EL (cell line): ENCODE results near the gene TMEM169.
"Not testable (repeated sequence)": the region's sequence is repeated elsewhere in the genome, so short reads cannot be mapped to it uniquely, and the experiment has no call there.

Experiments
- DNase-seq: peaks from one replicate; pipeline ENCODE4 v3.0.0-alpha.2; 2016

The TMEM169 gene

DNA sequence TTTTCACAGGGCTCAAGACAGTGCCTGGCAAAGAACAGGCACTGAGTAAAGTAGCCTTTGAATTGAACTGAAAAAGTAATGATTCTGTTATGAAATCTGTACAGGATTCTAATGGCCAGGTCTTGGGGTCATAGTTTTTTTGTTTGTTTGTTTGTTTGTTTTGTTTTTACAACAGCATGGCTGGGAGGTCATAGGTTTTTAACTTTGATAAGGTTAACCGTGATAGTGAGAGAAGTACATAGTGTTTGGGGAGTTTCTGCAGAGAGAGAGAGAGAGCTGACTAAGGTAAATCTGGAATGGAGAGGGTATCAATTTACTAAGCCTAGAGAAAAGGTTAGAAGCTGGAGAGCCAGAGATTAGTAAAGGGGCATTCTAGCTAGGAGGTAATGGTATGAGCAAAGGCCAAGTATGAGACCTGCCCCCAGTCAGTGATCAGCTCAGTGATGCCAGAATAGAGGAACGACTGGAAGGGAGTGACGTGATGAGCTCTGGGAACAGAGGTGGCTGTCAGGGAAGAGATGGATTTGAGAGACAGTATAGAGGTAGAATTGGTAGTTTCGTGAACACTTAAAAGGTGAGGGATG is 53.3 kb downstream of the TMEM169 start:
- DNase-seq = no peak

DNA sequence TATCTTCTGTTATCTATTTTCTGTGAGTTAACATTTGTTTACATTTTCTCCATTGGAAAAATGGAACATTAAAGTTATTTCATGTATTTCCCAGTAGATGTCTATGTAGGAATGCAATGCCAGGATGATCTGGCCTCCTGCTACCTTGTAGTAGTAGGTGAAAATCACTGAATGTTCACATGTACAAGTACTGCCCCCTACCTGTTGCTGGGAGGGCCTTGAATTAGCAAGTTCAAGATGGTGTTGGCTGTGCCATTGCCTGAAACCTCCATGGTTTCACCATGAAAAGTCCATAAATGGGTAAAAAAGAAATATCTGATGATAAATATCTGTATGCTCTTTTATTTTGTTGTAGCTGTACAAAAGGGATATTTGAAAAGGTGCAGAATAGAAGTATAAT is 58.2 kb downstream of the TMEM169 start:
- DNase-seq = no peak

DNA sequence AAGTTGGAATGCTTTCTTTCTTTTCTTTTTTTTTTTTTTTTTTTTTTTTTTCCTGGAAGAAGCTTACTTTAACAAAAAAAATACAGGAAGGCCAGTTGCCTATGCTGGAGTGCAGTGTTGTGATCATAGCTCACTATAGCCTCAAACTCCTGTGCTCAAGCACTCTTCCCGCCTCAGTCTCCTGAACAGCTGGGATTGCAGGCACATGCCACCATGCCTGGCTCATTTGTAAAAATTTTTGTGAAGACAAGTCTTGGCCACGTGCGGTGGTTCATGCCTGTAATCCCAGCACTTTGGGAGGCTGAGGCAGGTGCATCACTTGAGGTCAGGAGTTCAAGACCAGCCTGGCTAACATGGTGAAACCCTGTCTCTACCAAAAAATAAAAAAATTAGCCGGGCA is 59.8 kb downstream of the TMEM169 start:
- not testable (repeated sequence) for DNase-seq

DNA sequence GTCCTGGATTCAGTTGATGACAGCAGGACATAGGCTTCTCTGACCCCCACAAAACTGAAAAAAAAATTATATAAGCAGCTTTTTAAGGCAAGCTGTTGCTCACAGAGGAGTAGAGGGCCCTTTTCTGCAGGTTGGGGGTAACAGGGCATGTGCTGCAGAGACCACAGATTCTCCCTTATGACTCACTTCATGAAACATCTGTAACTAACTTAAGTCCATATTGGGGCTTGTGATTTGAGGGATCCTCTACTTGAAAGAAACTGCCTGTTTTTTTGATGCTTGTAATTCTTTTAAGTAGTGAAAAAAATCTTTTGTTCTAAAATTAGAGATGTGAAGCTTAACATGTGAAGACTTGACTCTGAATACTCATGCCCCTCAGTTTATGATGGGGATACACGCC is 60.8 kb downstream of the TMEM169 start:
- DNase-seq = peak; percentile 71

- DNase-seq = no peak
These were observed 62.7 kb downstream of the TMEM169 start for GRCh38 chr2:216144372-216144771.

DNA sequence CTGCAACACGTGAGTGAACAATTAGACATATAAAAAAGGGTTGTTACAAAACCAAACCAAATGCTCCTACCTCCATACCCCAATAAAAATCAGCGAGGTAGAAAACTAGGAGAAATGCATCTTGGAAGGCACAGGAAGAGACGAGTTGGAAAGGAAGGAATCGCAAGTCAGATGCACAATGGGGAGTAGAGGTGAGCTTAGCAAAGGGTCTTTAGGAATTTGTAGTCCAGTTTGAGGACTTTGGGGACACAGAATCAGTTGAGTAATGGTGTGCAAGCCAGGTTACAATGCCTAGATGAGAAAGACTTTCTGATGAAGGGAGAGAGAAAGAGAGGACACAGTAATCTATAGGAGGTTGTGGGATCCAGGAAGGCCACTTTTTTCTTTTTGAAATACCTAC is 63.1 kb downstream of the TMEM169 start:
- DNase-seq = no peak

DNA sequence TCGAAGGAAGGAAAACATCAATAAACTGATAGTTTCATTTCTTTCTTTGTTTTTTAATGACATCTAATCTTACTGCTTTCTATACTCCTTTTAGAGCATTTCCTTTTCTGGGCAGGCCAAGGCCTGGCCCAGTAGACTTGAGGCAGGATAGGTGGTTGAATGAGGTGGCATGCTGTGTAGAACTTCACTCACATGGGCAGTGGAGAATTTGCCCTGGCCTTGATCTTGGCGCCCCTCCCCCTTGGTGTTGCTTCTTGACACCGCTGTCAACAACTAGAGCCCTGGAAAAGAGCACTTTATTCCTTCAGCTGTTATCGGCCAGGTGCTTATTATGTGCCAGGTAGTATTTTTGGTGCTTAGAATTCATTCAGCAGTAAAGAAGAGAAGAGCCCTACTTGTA is 64.9 kb downstream of the TMEM169 start:
- DNase-seq = no peak

DNA sequence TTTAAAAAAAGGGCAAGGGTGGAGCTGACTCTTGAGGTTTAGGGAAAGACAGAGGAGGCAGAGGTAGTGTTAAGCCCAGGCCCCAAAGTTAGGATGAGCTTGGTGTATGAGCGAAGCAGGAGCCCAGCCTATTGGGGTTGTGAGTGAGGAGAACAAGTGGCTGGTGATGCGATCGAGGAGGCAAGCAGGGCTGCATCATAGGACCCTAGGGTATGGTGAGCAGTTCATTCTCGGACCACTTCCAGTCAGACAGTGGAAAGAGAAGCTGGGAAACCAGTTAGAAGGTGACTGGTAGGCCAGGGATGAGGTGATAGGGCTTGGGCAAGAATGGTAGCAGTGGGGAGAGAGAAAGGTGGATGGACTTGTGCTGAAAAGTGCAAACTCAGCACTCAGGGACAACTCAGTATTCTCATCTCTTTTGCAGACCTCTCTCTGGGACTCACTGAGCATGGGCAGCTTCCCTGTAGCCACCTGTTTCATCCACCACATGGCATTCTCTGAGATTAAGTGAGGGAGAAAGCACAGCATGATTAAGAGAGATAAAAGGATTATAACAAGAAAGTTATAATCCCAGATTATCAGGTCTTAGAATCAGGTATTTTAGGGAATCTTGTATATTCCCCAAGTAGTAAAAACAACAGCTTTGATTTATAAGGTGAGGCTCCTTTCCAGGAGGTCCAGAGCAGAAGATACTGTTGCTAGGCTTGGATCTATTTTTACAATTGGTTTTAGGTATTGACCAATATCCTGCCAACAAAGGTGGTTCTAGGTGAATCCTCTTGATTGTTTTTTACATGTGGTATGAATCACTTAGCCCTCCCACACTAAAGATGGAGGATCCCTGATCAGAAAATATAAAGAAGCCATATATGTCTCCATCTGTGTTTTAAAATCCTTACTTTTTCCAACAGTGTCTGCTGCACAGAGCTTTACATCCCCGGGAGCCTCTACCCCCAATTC is 65.7 kb downstream of the TMEM169 start:
- DNase-seq = no peak

DNA sequence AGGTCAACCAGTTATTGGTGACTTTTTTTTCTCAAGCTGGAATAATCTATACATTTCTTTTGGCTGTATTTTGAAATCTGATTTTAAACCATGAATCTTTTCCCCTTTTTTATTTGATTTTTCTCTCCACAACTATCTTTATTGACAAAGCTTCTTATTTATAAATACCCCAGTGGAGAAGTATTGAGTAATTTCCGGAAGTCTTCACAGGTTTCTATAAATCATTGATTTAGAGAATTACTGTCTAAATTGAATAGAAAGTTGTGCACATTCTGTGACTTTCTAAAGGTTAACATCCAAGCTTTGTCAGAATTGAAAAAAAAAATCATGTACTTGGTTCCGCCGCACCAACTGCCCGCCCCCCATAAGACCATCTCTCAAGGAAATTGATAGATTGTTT is 67.3 kb downstream of the TMEM169 start:
- no peak for DNase-seq

DNA sequence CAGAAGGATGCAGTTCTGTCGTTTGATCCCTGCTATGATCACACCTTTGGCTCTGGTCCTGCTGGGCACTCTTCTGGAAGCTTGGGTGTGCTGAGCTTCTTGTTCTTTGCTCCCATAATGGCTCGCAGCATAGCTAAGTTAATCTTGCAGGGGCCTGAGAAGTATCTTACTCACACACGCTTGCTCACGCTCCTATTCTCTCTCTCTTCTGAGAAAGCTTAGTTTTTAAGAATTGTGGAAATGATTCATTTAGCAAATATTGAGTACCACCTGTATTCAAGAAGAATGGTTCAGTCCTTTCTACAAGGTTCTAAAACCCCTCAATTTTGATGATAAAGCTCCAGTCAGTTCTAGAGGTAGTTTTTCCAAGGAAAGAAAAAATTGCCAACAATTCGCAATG is 68.0 kb downstream of the TMEM169 start:
- peak; percentile 13 for DNase-seq

DNA sequence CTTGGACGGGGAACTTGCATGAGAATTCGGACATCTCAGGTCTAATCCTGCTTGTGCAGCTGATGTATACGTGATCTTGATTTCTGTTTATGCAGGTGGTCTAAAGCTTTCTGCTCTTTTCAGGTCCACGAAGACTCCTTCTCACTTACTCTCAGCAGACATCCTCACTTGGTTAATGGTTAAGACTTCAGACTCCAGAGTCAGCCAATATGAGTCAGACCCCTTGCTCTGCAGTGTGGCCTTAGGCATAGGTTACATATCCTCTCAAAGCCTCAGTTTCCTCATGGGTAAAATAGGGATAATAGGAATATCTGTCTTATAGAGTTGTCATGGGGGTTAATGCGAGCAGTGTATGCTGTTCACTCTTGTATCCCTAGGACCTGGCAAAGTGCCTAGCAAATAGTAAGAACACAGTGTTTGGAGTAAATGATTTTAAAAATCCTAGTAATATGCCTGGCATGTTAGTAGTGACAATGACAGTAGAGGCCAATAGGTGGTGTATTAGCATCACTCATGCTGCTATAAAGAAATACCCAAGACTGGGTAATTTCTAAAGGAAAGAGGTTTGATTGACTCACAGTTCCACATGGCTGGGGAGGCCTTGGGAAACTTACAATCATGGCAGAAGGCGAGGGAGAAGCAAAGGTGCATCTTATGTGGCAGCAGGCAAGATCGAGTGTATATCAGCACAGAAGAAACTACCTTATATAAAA is 69.8 kb downstream of the TMEM169 start:
- DNase-seq = peak; percentile 18
